Ovary (tissue), 9 donors: ENCODE measurements around the gene MYO5B. TPM values are rescaled to one million over a fixed set of nuclear protein-coding genes. Genes with fewer than 3 reads are reported as not detected.

ENCODE experiments used
- DNase-seq, 5 donors: peaks; one replicate each; pipeline ENCODE4 v3.0.0-alpha.2; 2019 to 2020
- H3K27ac ChIP-seq, 2 donors: fragments of 200-600 bp; one replicate each; pipeline versions ENCODE4 v1.5.1 to v1.8.0; 2019 to 2022
- H3K27me3 ChIP-seq: fragments of 200-600 bp; one replicate; pipeline ENCODE4 v1.8.0; 2022
- H3K36me3 ChIP-seq: fragments of 200-600 bp; sonication (generic); one replicate; pipeline ENCODE4 v1.5.1; 2019
- H3K4me1 ChIP-seq: one replicate; pipeline ENCODE4 v1.8.1; 2013; ENCODE audit warnings: mild to moderate bottlenecking, moderate library complexity; ENCODE audit not compliant: insufficient read depth
- H3K4me3 ChIP-seq: fragments of 200-600 bp; sonication (generic); one replicate; pipeline ENCODE4 v1.5.1; 2017
- H3K9me3 ChIP-seq, 2 donors: fragments of 200-600 bp in 1 of 2; sonication (generic) in 1 of 2; one replicate each; pipeline versions ENCODE4 v1.5.1 to v1.8.1; 2013 to 2019; ENCODE audit warnings: mild to moderate bottlenecking in 1 of 2, moderate library complexity in 1 of 2
- EP300 ChIP-seq: sonication (generic); formaldehyde crosslinking; IDR thresholded peaks from one replicate; pipeline ENCODE4 v1.6.1; 2017; ENCODE audit warnings: antibody characterized with exemption
- POLR2A ChIP-seq: fragments of 450-650 bp; IDR thresholded peaks from one replicate; pipeline ENCODE4 v1.6.1; 2017; ENCODE audit warnings: antibody characterized with exemption, mild to moderate bottlenecking, moderate library complexity
- WGBS, 3 donors: extraction: QIAGEN DNeasy Blood & Tissue Kit in 1 of 3; methylation state at CpG; one replicate each; pipeline versions ENCODE4 v1.1.5 to v1.1.7; 2013 to 2017; 5-methylcytosine and 5-hydroxymethylcytosine counted together
- intact Hi-C, 4 donors: fragments of 100-400 bp; cut with DNase I; formaldehyde crosslinking; loops; one replicate each; pipeline versions ENCODE4 v1.11.0 to v1.15.1; 2022 to 2023
- polyA plus RNA-seq, 2 donors: library from polyadenylated mRNA; stranded (reverse); fragments of 200-250 nt in 1 of 2; fragments of 350-450 nt in 1 of 2; fragmentation: Illumina TruSeq in 1 of 2; extraction: RNeasy Lipid Tissue Mini Kit (QIAGEN cat#74804) in 1 of 2; gene quantifications; one replicate each; pipeline ENCODE4 v1.2.3, GENCODE V29; 2013 to 2014
- total RNA-seq, 7 donors: library from RNA; depleted of rRNA in 2 of 7; stranded (reverse); fragments of >200 nt in 2 of 7; fragmentation: NEBNext Ultra II Directional in 3 of 7; extraction: Animal tissue kit (Norgen Biotek cat#: 25700) in 3 of 7; gene quantifications; one replicate each; pipeline versions ENCODE4 v1.1.0 to v1.2.4, GENCODE V29; 2016 to 2023
- TF ChIP-seq, protein P1 (sequence below), 3 donors: fragments of 450-650 bp in 2 of 3; fragments of 200-600 bp in 1 of 3; IDR thresholded peaks; one replicate each; pipeline versions ENCODE4 v1.5.1 to v1.8.0; 2016 to 2022; ENCODE audit warnings: antibody characterized with exemption in 3 of 3, mild to moderate bottlenecking in 1 of 3
- donor health status: DM: no; HTN: no; CAD: no; lungs with moderate emphysema.
- donor health status: DM: no; HTN: no; CAD: no.
- donor health status: Bipolar disorder and iron deficiency.
- donor health status: DM: yes; HTN: yes; CAD: no.
- donor health status: DM: no; HTN: no; CAD: no.
- donor health status: DM: yes; HTN: yes; CAD: no.

MYO5B gene
- total and polyA plus RNA-seq, 9 donors = 0.25 to 25.5 (median 1.5) TPM

DNA sequence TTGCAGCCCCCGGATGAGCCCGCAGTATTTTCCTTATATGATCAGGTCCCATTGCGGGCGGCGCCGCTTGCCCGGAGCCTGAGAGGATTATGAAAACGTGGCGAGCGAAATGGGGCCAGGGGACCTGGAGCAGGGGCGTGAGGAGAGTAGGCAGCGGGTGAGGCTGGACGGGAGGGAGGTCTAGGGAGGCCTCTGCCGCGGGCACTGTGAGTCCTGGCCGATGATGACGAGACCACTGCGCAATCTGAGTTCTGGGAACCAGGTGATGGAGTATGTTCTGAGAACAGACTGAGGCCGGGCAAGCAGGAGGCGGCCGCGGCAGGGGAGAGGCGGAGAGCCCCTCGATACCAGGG lies 380.8 kb downstream of the MYO5B start:
- Histone ChIP-seq H3K9me3 (no peaks in the 10 kb centered on the region), H3K4me1 (peaks cover 5% of the 10 kb centered on the region), H3K4me3 (peak overlapping the region; percentile 86), H3K27me3 (no peaks in the 10 kb centered on the region), H3K27ac (peak overlapping the region; percentile 16 to 93), H3K36me3 (no peaks in the 10 kb centered on the region)
- WGBS, 3 donors = 0% methylated on average over 21 to 24 of the region's 24 CpGs
- TF ChIP-seq, protein P1, sequence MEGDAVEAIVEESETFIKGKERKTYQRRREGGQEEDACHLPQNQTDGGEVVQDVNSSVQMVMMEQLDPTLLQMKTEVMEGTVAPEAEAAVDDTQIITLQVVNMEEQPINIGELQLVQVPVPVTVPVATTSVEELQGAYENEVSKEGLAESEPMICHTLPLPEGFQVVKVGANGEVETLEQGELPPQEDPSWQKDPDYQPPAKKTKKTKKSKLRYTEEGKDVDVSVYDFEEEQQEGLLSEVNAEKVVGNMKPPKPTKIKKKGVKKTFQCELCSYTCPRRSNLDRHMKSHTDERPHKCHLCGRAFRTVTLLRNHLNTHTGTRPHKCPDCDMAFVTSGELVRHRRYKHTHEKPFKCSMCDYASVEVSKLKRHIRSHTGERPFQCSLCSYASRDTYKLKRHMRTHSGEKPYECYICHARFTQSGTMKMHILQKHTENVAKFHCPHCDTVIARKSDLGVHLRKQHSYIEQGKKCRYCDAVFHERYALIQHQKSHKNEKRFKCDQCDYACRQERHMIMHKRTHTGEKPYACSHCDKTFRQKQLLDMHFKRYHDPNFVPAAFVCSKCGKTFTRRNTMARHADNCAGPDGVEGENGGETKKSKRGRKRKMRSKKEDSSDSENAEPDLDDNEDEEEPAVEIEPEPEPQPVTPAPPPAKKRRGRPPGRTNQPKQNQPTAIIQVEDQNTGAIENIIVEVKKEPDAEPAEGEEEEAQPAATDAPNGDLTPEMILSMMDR (IDR thresholded peaks at IDR 0.05) = no peak
- TF ChIP-seq POLR2A (no peak), EP300 (no peak)
- DNase-seq = peak in 2 of 5 donors; percentile 51 to 80
- intact Hi-C loops = no loop called here

DNA sequence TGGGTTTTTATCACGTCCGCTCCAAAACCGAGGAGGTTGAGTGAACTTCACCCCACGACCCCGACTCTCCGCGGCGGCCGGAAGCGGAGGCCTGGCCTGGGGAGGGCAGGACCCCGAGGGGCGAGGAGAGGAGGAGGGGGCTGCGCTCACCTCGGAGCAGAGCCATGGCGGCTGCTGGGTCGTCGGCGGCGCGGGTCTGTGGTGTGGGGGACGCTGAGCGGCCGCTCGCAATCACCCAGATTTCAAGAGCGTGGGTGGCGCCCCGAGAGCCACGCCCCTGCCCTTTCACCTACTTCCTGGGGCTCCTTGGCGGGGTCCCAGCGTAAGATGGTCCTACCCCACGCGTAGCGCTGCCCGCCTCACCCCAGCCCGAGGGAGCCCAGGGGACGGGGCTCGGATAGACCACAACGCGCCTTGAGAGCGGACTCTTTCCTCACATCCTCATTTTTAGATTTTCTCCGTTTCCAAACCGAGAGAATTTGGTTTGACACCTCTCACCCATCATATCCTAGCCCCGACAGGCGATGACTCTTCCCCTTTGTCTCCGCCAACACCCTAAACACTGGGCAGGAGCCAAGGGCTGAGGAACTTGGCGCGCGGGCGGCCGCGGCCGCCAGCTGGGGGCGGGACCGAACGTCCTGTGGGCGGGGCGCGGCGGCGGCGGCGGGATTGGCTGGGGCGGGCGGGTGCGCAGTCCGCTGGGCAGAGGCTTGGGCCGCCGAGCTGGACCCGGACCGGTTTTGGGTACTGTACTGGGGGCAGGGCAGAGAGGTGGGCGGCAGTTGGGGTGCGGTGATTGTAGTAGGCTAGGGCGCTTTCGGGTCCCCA lies 381.4 kb downstream of the MYO5B start, which contains the start of gene ACAA2:
Gene ACAA2, minus strand, starts transcription at position 215 of the 828 bp plus-strand sequence. Its CDS starts 49 bp downstream, at position 166.
- 0 to 1% (median 0%) methylated on average over 68 to 74 of the region's 74 CpGs for WGBS, 3 donors
- peak; percentile 89 to 96 (median 92) for DNase-seq
- intact Hi-C loops = no loop called here
- Histone ChIP-seq H3K27ac (peak within 1 kb of the TSS; percentile 80 to 93), H3K36me3 (no peaks in the 10 kb centered on the region), H3K4me1 (peaks cover 5% of the 10 kb centered on the region), H3K9me3 (no peaks in the 10 kb centered on the region), H3K4me3 (peak within 1 kb of the TSS; percentile 86), H3K27me3 (no peaks in the 10 kb centered on the region)
- TF ChIP-seq POLR2A = peak; percentile 66
- no peak for TF ChIP-seq EP300
- TF ChIP-seq, protein P1 (IDR thresholded peaks at IDR 0.05) = peak in 1 of 3 donors; percentile 5

DNA sequence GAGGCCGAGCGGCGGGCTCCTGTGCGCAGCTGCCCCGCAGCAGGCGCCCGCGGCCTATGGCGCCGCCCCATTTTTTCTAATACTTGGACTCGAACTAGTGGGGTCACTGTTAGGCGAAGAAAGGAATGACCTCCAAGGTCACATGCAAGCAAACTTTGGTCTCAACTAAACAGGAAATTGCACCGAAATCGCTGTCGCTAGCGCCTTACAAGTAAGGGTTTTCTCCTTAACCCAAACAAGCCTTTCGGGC lies 382.0 kb downstream of the MYO5B start:
- peak in 4 of 5 donors; percentile 46 to 67 (median 58) for DNase-seq
- 1% methylated on average over 17 of the region's 17 CpGs for WGBS, 3 donors

DNA sequence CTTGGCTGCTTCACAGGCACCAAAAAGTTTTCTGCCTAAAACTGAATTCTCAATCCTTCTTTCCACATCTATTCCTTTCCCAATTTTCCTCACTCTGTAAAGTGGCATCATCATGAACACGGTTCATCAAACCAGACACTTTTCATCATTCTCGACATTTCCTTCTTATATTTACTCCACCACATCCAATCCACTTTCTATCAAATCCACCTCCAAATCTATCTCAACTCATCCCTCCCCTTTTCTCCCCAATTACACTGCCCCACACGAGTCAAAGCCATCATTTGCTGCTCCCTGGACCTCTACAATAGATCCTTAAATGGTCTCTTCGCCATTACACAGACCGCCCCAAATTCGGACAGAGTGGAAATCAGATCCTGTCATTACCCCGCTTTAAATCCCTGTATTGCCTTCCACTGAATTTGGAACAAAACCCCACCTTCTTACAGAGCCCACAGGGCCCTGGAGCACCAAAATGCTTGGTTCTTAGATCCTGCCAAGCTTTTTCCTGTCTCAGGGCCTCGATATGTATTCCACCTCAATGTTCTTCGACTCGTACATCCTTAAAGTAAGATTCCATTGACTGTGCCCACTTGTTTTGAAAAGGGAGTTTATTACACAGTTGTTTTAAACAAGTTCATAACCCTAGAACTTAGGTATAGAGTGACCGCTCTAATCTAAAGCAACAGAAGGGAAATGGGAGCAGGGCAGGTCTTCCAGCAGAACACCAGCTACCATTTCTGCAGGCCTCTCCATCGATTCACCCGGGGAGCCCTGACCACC lies 382.5 kb downstream of the MYO5B start:
- Histone ChIP-seq H3K4me1 (peaks cover 5% of the 10 kb centered on the region), H3K36me3 (no peaks in the 10 kb centered on the region), H3K27ac (peak overlapping the region; percentile 80 to 93), H3K9me3 (no peaks in the 10 kb centered on the region), H3K27me3 (no peaks in the 10 kb centered on the region), H3K4me3 (peak overlapping the region; percentile 86)
- WGBS, 3 donors = 43 to 53% (median 46%) methylated on average over 13 of the region's 13 CpGs
- no peak for DNase-seq
- intact Hi-C loops = no loop called here
- peak; percentile 26 for TF ChIP-seq EP300
- TF ChIP-seq, protein P1 (IDR thresholded peaks at IDR 0.05) = no peak

More for the DNA sequence above, 382.0 kb downstream of the MYO5B start:
- no peaks in the 10 kb centered on the region for H3K27me3 ChIP-seq
- H3K36me3 ChIP-seq = no peaks in the 10 kb centered on the region
- H3K9me3 ChIP-seq = no peaks in the 10 kb centered on the region
- peaks cover 5% of the 10 kb centered on the region for H3K4me1 ChIP-seq
- intact Hi-C loops = no loop called here
- TF ChIP-seq POLR2A = no peak
- no peak for TF ChIP-seq EP300
- TF ChIP-seq, protein P1 (IDR thresholded peaks at IDR 0.05) = no peak
- peak overlapping the region; percentile 86 for H3K4me3 ChIP-seq
- peak overlapping the region; percentile 80 to 93 for H3K27ac ChIP-seq
